Omental fat pad (tissue), 4 donors: ENCODE measurements around the gene SLC25A1. TPM values are rescaled to one million over a fixed set of nuclear protein-coding genes. Genes with fewer than 3 reads are reported as not detected.

ENCODE experiments used
- ATAC-seq: fragments of 150-250 bp; one replicate; pipeline ENCODE4 v1.9.1; 2016; ENCODE audit warnings: mild to moderate bottlenecking, moderate library complexity; ENCODE audit not compliant: low FRiP score
- DNase-seq: peaks from one replicate; pipeline ENCODE4 v3.0.0-alpha.2; 2019; ENCODE audit warnings: low spot score
- total RNA-seq, 4 donors: library from RNA; depleted of rRNA; stranded (reverse); fragments of >200 nt; gene quantifications; one replicate each; pipeline ENCODE4 v1.1.0, GENCODE V29; 2016
- TF ChIP-seq, protein P1 (sequence below), 3 donors: fragments of 450-650 bp; IDR thresholded peaks; one replicate each; pipeline ENCODE4 v1.5.1; 2016 to 2017; ENCODE audit warnings: antibody characterized with exemption in 3 of 3, mild to moderate bottlenecking in 3 of 3, moderate library complexity in 2 of 3

SLC25A1 gene
- total RNA-seq, 4 donors from 2014 or later = 76.4 to 135 (median 97.4) TPM

DNA sequence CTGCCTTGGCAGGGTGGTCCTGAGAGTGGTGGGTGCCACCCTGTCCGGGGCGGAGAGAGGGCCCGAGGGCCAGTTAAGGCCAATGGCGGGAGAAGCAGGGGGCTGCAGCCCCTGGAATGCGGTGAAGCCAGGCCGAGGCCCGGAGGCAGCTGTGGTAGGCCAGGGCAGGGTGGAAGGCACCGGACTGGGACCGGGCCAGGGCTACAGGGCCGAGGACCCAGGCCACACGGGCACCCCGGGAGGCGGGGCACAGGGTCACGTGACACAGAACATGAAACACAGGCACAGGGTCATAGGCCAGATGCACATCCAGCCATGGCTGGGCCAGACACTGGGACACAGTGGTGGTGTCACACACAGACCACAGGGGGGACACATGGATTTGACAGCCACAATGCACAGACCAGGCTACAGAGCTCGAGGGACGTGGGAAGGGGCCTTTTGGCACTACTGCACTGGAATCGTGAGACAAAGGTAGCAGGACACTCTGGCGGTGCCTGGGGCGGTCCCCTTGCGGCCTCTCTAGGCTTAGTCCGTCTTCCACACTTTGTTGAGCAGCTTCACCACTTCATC is 2.8 kb downstream of the SLC25A1 start:
- no peak for DNase-seq
- ATAC-seq = no peak
- TF ChIP-seq, protein P1, sequence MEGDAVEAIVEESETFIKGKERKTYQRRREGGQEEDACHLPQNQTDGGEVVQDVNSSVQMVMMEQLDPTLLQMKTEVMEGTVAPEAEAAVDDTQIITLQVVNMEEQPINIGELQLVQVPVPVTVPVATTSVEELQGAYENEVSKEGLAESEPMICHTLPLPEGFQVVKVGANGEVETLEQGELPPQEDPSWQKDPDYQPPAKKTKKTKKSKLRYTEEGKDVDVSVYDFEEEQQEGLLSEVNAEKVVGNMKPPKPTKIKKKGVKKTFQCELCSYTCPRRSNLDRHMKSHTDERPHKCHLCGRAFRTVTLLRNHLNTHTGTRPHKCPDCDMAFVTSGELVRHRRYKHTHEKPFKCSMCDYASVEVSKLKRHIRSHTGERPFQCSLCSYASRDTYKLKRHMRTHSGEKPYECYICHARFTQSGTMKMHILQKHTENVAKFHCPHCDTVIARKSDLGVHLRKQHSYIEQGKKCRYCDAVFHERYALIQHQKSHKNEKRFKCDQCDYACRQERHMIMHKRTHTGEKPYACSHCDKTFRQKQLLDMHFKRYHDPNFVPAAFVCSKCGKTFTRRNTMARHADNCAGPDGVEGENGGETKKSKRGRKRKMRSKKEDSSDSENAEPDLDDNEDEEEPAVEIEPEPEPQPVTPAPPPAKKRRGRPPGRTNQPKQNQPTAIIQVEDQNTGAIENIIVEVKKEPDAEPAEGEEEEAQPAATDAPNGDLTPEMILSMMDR (IDR thresholded peaks at IDR 0.05) = no peak

GRCh38 chr22:19175026-19175601 is 3.4 kb downstream of the SLC25A1 start:
- TF ChIP-seq, protein P1 (IDR thresholded peaks at IDR 0.05) = no peak
- DNase-seq = no peak
- no peak for ATAC-seq

- TF ChIP-seq, protein P1 (IDR thresholded peaks at IDR 0.05) = no peak
- DNase-seq (no peak), ATAC-seq (no peak)
Measured at GRCh38 chr22:19174106-19175025, 4.2 kb downstream of the SLC25A1 start.

DNA sequence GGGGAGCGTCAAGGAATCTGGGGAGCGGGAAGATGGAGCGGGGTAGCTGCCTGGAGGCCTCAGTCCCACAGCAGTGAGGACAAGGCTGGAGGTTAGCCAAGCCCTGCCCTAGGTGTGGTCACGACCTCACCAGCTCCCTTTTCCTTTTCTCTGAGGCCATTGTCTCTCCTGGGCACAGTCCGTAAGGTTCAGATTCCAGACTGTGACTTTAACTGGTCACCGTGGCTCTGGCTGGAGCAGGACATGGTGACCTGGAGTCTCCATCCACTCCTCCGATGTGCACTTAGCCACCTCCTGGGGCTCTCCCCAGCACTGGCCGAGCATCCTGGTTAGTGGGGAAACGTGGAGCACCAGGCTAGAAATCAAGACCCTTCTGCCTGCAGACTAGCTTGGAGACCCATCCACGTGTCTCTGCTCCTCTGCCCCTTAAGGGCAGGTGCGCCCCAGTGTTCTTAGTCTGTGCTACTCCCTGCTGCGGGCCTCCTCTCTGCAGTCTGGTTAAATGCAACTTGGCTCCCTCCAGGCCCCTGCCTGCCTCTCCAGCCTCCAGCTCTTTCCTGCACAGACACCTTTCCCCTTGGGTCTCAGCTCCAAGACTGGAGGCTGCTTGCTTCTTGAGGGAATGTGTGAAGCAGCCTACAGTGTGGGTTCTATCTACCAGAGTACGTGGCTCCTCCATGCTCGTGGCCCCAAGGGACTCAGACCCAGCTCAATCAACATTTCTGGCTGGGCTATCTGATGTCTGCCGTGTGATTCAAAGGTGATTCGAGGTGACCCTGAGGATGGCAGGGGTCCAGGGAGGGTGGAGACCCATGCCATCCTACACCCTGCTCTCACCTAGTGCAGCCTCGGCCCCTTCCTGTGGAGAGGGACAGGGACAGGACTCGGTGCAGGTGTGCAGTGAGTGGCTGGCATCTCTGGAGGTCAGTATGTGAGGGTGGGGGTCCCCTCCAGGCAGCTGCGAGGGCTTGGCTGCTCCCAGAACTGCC is 5.2 kb downstream of the SLC25A1 start:
- TF ChIP-seq, protein P1 (IDR thresholded peaks at IDR 0.05) = no peak
- ATAC-seq = no peak
- no peak for DNase-seq

- no peak for DNase-seq
- TF ChIP-seq, protein P1 (IDR thresholded peaks at IDR 0.05) = no peak
- ATAC-seq = no peak
Measured at GRCh38 chr22:19172213-19173046, 6.1 kb downstream of the SLC25A1 start.

DNA sequence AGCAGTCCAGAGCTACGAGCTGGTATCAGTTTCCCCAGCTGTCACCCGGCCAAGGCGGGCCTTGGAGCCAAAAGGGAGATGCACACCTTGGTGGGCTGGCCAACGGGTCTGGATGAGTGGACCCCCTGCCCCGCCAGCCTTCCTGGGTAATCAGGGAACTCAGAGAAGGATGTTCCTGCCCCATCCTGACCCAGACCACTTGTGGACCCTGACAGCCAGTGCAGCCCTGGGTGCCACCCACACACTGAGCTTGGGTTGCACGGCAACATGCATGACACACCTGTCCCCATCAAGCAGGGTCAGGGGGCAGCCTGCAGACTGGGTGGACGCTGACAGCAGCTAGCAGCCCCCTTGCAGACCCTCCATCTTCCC is 8.6 kb downstream of the SLC25A1 start:
- TF ChIP-seq, protein P1 (IDR thresholded peaks at IDR 0.05) = no peak
- ATAC-seq = no peak
- DNase-seq = no peak
